ENCODE data around the gene CALHM4.

Gene CALHM4, protein sequence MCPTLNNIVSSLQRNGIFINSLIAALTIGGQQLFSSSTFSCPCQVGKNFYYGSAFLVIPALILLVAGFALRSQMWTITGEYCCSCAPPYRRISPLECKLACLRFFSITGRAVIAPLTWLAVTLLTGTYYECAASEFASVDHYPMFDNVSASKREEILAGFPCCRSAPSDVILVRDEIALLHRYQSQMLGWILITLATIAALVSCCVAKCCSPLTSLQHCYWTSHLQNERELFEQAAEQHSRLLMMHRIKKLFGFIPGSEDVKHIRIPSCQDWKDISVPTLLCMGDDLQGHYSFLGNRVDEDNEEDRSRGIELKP

DNA sequence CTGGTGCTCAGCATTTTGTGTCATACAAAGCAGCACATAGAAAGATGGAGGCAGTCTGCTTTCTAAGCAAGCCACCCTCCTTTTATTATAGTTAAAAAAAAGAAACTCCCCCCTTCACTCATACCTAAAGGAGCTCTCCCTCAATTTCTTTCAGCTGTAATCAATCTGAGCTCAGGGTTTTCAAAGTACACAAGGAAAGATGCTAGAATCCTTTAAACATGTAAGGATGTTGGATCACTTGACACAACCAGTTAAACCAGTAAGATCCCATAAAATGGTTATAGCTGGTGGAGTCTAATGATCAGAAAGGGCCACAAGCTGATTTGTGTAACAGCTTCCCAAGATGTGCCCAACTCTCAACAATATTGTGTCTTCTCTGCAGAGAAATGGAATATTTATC is at the start of gene CALHM4:
Gene CALHM4, plus strand, starts transcription at position 301 of the 400 bp plus-strand sequence. Its CDS starts 43 bp downstream, at position 344.
- no peak for DNase-seq

DNA sequence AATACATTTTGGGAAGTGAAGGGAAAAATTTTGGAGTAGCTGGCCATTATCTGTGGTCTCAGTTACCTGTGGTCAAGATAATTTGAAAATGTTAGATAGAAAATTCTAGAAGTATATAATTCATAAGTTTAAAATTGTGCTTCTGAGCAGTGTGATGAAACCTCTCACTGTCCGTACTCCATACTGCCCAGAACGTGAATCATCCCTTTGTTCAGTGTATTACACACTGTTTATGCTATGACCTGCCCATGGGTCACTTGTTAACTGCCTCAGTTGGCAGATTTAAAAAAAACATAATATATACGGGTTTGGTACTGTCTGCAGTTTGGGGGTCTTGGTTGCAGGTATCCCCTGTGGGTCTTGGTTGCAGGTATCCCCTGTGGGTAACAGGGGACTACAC is 46.2 kb upstream of the CALHM4 start:
- no peak for DNase-seq

DNA sequence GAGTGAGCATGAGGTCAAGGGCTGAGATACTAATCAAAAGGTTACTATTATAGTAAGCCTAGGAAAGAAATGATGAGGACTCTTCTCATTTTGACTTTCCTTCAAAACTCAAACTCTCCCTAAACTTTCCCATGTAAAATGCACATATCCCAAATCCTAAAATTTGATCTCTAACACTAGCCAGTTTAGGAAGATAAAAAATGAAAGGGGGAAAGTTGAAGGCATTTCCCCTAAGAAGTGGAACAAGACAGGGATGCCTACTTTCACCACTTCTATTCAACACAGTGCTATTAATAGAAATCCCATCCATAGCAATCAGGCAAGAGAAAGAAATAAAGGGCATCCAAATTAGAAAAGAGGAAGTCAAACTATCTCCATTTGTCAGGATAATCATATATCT is 45.0 kb upstream of the CALHM4 start:
- DNase-seq, result no peak

DNA sequence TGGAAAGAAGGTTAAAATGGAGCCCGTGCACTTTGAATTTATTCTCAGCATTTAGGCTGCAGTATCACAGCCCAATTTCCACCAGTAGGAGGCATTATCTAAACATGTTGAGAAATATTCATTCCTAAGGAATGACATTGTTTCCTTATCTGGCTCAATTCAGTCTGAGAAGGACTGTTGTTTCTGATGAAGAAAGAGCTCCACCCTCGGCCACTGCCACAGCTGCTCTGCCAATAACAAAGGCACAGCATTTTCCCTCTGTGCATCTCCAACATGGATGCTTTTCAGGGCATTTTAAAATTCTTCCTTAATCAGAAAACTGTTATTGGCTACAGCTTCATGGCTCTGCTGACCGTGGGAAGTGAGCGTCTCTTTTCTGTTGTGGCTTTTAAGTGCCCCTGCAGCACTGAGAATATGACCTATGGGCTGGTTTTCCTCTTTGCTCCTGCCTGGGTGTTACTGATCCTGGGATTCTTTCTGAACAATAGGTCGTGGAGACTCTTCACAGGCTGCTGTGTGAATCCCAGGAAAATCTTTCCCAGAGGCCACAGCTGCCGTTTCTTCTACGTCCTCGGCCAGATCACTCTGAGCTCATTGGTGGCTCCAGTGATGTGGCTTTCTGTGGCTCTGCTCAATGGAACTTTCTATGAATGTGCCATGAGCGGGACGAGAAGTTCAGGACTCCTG is 42.0 kb upstream of the CALHM4 start, which contains the start of gene CALHM5:
Gene CALHM5, plus strand, starts transcription at position 216 of the 687 bp plus-strand sequence. Its CDS starts 58 bp downstream, at position 274.
- no peak for DNase-seq

DNA sequence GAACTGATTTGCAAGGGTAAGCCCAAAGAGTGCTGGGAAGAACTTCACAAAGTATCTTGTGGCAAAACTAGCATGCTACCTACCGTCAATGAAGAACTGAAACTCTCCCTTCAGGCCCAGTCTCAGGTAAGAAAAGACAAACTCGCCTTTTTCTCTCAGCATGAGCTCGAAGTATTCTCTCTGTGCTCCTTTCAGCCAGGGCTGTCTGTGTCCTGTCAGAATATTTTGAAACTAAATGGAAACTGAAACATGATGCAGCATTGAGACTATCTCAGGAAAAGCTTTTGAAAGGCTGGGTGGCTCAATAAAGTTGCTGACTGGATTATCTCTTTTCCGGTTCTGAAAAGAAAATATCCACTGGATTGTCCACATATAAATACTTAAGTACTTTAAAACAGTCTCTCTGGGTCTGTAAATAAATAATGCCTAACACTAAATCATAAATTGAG is 41.4 kb upstream of the CALHM4 start:
- no peak for DNase-seq

DNA sequence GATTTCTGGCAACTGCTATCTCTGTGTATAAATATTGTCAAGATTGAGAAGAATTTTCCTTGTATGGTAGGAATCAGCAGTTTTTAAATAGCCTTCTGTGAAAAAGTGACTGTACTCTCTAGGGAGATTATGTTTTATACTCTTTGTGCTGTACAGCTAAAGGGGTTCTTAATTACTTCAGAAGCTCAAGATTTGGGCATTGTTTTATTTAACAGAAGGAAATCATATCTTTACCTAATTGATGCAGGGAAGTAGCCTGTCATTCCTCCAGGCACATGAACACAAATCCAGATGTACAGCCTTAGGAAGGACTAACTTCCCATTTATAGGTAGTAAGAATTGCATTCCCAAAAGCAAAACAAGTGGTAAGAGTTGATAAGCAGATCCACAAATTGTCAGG is 40.8 kb upstream of the CALHM4 start:
- no peak for DNase-seq

DNA sequence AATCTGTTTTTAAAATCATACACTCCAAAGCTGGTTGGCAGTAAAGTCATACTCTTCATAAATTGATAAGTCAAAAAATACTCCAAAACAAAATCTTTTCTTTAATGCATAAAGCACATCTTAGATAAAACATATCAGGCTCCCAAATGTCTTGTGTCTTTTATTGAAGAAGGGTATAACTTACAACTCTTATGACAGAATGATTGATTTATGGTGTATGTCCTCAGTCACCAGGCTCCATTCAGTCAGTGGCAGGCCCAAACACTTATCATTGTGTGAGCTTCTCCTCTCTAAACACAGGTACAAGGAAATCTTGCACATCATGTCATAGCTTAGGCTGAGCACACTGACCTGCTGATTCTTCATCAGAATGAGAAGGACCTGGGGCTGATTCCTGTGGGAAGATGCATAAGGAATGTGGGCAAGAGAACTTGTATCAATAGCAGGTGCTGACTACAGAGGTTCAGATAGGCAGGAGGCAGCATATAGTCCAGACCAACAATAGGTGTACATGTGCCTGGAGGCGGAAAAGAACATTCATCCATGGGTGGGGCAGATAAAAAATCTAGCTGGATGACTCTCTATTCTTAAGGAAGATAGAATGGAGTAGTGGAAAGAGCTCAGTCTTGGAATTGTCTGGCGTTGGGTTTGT is 40.2 kb upstream of the CALHM4 start:
- DNase-seq, result no peak

DNA sequence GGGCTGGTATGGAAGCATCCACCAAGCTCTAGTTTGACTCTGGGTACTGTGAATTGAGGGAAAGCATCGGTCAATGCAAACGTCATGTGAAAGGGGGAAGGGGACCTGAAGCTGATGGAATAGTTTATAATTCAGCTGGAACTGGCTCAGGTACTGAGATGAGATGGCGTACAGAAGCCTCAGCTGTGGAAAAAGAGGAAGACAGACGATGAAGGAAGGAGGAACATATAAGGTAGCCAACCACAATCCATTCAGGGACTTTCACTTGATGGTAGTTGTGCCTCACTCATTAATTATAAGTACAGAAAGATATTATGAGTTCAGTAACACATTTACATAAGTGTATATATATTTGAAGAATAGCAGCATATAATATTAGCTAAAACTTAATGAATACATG is 39.4 kb upstream of the CALHM4 start:
- no peak for DNase-seq

DNA sequence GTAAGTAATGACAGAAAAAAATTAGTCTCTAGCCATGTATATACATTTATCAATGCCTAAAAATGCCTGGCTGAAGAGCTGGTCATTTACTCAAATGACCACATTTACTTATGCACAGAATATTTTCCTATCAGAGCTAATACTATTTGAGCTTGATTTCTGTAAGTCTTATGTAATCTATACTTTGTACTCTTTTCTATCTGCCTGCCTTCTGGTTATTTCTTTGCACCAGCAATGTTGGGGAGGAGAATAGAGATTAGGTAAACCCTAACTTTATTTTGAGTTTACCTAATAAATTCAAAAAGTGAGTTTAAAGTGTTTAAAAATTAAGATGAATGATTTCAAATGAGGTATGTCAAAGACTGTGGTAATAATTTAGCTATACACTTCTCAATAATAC is 38.4 kb upstream of the CALHM4 start:
- no peak for DNase-seq

DNA sequence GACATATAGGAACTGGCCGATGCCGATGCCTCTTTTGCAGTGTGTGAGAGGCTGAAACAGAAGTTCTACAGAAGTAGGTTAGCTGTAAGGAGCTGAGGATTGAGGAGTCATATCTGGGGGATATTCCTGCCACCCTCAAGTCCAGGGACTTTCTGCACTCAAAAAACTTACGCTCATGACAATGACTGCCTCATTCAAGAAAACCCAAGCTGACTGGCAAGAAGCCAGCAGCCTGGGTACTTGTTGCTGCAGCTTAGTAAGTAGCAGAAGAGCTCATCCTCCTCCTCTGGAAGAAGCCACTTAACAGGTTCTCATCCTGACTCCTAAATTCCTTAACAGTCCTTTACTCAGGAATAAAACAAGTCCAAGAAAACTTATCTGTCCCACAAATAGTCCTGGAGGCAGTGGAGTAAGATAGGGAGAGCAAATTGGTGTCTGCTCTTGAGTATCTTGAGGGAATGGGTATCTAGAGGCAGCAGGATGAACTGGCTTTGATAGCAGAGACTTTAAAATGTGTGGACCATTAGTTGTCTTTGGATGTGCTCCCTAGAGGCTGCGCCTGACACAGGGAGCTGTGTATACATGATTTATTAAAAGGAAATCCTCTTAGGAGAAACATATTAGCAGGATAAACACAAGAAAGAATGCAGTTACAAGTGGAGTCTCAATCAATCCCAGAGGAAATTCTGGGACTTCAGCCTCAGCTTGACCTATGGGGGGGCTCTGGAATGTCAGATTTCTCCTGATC is 34.8 kb upstream of the CALHM4 start:
- no peak for DNase-seq

DNA sequence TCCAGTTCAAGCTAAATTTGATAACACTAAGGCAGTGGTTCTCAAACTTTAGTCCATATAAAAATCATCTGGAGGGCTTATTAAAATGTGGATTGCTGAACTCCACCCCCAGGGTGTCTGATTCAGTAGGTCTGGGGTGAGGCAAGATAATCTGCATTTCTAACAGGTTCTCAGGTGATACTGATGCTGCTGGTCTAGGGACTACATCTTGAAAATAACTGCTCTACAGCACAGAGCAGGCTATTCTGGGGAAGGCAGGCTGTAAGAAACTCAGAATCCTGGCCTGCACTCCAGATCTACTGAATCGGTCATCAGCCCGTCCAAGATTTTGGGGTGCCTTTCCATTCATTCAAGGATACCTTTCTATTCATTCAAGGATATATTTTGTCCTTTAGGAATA is 30.7 kb upstream of the CALHM4 start:
- no peak for DNase-seq

DNA sequence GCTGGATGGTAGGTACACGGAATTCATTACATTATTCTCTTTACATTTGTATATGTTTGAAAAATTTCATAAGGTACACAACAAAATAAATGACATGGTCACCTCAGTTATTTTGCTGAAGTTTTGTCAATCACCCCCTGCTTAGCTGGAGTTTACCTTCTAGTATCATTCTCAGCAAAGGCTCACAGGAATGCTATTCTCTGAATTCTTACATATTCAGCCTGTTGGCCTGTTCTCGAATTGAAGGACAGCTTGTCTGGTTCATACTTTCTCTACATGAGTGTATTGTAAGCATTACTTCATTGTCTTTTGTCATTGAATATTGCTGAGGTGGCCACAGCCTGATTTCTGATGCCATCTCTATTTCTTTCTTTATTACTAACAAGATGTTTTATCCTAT is 29.3 kb upstream of the CALHM4 start:
- no peak for DNase-seq

DNA sequence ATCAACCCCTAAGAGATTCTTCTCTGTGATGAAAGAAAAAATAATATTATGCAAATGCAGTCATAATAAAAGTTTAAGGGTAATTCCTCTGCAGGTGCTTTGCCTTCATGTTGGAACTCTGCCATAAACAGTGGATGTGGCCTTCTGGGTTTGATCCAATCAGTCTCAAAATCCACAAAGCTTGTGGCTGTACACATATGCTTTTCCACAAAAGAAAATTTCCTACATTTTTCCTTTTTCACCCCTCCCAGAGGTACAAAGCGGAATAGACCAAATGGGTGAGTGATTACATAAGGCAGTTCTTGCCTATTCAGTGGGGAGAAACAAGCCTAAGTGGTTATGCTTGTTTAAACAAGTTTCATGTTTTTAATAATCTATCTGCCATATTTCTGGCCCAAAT is 25.4 kb upstream of the CALHM4 start:
- no peak for DNase-seq

DNA sequence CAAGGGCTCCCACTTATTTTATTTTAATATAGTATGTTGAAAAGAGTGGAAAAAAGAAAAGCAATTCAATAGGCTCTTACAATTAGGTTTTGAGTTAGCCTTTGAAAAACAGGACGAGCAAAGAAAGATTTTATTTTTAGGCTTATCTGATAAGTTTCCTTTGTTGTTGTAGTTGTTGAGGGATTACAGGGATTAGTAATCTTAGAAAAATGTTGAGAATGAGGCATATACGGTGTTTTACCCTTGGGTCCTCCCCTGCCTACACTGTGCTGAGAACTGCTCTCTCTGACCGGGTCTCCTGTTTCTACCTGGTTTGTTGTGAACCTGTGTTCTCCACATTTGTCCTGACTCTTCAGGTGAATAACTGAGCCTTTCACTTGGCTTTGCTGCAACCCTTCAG is 24.8 kb upstream of the CALHM4 start:
- DNase-seq, result no peak

DNA sequence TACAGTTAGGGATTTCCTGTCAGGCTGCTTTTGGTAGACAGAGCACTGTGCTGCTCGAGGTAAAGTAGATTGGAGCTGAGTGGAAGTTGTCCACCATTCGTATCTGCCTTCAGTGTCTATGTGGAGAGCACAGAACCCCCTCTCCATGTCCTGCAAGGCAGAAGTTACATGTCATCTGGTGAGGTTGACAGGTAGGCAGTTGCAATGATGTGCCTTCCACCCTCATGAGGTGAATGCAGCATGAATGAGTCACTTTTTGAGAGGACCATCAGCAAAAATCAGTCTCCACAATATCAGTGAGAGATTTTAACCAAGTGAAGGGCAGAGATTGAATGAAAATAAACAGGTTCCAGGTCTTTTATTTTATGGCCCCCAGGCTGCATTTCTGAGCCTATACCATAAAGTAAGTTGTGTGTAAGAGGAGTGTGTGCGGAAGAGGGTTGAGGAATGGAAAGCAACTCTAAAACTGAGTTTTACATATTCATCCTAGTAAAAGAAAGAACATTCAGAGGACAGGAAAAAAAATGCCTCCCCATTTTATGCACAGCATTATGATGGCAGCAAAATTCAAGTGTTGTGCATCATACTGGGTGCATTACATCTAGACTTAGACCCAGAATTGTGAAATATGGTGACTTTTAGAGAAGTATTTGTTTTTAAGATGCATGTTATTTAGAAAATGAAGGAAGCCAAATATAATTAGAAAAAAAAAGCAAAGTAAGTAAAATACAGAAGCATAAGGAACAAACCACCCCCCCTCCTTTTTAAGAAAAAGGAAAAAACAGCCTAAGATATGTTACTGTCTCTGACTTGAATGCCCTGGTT is 23.9 kb upstream of the CALHM4 start:
- no peak for DNase-seq

DNA sequence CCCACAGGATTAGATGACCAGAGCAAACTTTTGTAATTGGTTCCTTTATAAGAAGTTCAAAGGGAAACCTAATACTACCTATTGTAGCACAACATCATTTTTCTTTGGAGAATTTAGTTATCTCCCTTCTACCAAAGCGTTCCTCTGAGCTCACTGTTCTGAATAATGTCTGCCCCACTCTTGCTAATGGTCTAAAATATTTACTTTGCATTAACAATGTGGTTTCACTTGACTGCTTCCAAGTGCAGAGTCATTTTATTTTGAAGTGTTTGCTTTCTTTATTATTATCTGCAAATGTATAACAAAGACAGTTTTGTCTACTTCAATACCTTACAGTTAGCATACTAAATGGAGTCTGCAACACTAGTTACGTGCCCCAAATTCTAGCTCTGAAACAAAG is 23.1 kb upstream of the CALHM4 start:
- DNase-seq, result no peak

DNA sequence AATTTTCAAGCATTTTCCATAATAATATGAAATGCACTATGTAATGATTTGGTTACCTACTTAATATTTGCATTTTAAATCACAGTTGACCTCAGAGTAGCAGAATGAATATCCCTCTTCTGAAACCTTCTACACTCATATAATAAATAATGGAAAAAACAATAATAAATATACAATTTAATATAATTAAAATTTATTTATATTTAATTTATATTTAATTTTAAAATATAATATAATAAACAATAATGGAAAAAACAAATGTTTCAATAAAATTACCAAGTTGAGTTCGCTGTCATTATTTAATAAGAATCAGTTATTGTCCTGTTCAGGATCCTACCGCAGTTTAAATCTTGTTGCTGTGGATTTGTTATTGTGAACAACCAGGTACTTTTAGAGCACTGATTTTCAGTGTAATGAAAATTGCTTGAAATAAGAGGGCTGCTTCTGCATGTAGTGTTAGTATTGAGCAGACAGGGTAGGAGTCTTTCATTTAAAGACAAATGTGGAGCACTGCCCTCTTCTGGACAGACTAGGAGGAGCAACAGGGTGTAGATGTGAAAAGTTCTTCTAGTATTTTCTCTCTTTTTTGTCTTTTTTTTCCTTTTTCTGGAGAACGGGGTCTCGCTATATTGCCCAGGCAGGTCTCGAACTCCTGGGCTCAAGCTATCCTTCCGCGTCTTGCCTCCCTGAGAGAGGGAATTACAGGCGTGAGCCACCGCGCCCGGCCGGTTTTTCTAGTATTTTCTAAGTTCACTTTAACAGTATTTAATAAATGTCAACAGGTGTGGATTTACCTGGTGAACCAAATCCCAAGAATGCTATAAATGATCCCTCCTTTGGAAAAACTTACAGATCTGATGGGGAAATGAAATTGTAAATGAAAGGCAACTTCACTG is 21.6 kb upstream of the CALHM4 start:
- no peak for DNase-seq

DNA sequence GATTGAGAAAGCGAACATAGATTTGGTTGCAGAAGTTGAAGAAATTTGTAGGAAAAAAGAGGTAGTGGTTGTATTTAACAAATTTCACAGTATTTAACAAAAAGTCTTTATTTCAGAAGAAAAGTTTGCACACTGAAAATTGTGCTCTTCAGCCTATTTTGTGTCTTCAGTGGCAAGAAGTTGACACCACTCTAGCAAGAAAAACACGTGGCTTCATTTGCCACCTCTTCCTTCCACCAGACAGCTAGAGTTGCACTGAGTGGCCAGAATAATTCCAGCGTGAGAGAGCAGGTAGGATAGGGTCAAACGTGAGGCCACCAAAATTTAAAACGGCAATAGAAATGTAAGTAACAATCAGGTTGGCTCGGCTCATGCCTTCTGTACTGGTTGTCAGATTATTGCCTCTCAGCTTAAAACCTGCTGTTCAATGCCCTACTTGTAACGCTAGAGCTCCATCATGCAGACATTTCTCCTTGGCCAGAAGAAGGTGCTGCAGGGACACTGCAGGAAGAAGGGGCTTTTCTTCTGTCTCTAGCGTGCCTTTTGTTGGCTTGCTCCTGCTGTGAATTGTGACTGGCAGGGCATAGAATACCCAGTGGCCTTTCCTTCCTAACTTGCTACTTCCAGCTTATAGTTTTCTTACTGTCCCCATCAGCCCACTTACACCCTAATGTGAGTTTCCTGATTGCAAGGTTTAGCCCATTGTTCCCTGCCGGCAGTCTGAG is 20.2 kb upstream of the CALHM4 start:
- no peak for DNase-seq

DNA sequence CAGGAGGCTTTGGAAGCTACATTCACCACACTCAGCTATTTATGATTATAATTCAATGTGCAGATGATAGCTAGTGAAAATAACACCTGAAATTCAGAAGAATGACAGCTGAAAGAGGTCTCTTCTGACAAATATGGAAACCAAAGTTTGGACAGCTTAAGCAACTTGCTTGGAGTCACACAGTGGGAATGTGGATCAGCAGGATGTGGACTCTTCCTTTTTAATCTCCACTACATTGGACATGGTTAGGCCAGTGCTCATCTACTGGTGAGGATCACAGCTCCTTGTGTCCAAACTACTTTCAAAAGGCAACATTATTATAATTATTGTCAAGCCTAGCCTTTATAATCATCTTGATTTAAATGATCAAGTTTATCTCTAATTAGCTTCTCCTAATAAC is 18.4 kb upstream of the CALHM4 start:
- DNase-seq, result no peak

DNA sequence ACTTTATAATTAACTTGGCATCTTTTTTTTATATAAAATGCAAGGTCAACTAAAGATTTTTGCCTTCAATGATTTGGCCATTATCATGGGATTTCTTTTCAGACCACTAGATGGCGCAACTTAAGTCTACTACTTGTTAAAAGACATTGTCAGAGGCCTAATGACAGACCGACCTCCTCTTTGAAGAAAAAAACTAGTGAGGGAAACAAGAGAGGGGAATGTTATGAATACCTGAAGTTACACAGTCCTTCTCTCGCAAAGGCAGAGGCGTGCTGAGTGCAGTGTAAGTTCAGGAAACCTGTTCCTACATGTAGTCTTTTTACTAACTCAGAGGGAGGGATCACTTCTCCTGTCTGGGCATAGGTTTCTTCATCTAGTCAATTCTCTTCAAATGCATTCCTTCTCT is 17.3 kb upstream of the CALHM4 start:
- no peak for DNase-seq

DNA sequence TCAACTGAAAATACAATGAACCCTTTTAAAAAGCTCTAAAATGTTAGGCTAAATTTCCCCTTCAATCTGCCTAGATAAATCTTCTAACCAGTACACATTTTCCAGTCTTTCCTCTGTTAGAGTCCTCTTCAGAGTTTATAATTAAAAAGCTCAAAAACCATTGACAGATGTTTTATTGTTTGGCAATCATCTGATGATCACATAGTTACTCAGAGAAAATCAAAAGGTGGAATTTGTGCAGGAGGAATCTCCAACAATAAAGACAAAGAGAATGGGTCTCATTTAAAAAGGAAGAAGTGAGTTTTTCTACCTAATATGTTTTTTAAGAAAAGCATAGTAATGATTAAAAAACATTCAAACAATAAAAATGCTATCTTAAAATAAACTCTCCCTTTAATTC is 11.1 kb upstream of the CALHM4 start:
- no peak for DNase-seq

All from activated CD8-positive, alpha-beta memory T cell treated with anti-CD3 and anti-CD28 coated beads, Interleukin-2, amount 50 U/mL, for 48 hours (primary cell).